IMR-90 (cell line): ENCODE data around the gene ATOSA. TPM values are rescaled to one million over a fixed set of nuclear protein-coding genes. Genes with fewer than 3 reads are reported as not detected.

Source experiments
- ATAC-seq: fragments of 200-7000 bp; cut with Tn5 transposase; 2 replicates; pipeline ENCODE4 v1.9.1; 2020; ENCODE audit warnings: low read depth, mild to moderate bottlenecking, moderate library complexity
- BruUV-seq: library from RNA; stranded (reverse); fragments of 400-500 nt; replicated peaks from 2 replicates; lab custom pipeline; 2021; lab: Mats Ljungman, UMichigan
- CTCF ChIA-PET: fragments of 300-600 bp; formaldehyde crosslinking; extraction: SDS; loops from one replicate; lab custom pipeline; 2021; ENCODE audit warnings: antibody characterized with exemption; lab: Yijun Ruan, JAX
- POLR2A ChIA-PET: fragments of 300-600 bp; sonication (Branson Sonifier 250); formaldehyde crosslinking; loops from one replicate; lab custom pipeline; 2022; ENCODE audit warnings: antibody characterized with exemption; ENCODE audit not compliant: unreplicated experiment; lab: Charles Lee
- DNase-seq: peaks from one replicate; pipeline ENCODE4 v3.0.0; 2013
- H2AFZ ChIP-seq: replicated peaks from 2 replicates; pipeline ENCODE3; 2013; ENCODE audit warnings: low read length, mild to moderate bottlenecking; ENCODE audit not compliant: poor library complexity
- H2AK5ac ChIP-seq: 2 replicates; pipeline ENCODE4 v1.6.1; 2013; ENCODE audit warnings: low read depth, low read length, inconsistent platforms
- H2AK9ac ChIP-seq: replicated peaks from 2 replicates; pipeline ENCODE3; 2013; ENCODE audit warnings: mild to moderate bottlenecking, low read depth, low read length, moderate library complexity; ENCODE audit not compliant: poor library complexity
- H2BK120ac ChIP-seq: 2 replicates; pipeline ENCODE4 v1.6.1; 2013; ENCODE audit warnings: low read depth, low read length, inconsistent platforms
- H2BK15ac ChIP-seq: 3 replicates; pipeline ENCODE4 v1.6.1; 2013; ENCODE audit warnings: low read depth, low read length, inconsistent platforms
- H2BK20ac ChIP-seq: 2 replicates; pipeline ENCODE4 v1.6.1; 2013; ENCODE audit warnings: low read depth, mild to moderate bottlenecking, inconsistent platforms, low read length, moderate library complexity
- H2BK5ac ChIP-seq: 2 replicates; pipeline ENCODE4 v1.6.1; 2013; ENCODE audit warnings: mild to moderate bottlenecking, low read depth, low read length, inconsistent platforms; ENCODE audit not compliant: poor library complexity, severe bottlenecking
- H3K14ac ChIP-seq: replicated peaks from 2 replicates; pipeline ENCODE4 v1.6.1; 2013; ENCODE audit warnings: low read depth, low read length, inconsistent platforms
- H3K18ac ChIP-seq: 2 replicates; pipeline ENCODE4 v1.6.1; 2013; ENCODE audit warnings: low read depth, low read length, control low read depth
- H3K23ac ChIP-seq: 2 replicates; pipeline ENCODE4 v1.6.1; 2013; ENCODE audit warnings: low read depth, low read length, inconsistent platforms
- H3K27ac ChIP-seq: 2 replicates; pipeline ENCODE4 v1.5.1; 2013; ENCODE audit warnings: mild to moderate bottlenecking, control low read depth, low read length; ENCODE audit not compliant: insufficient read depth
- H3K27me3 ChIP-seq: 2 replicates; pipeline ENCODE4 v1.6.1; 2013; ENCODE audit warnings: low read length; ENCODE audit not compliant: control insufficient read depth, insufficient read depth
- H3K36me3 ChIP-seq: 2 replicates; pipeline ENCODE4 v1.6.1; 2013; ENCODE audit warnings: low read length, mixed read lengths; ENCODE audit not compliant: control insufficient read depth, insufficient read depth
- H3K4ac ChIP-seq: 2 replicates; pipeline ENCODE4 v1.6.1; 2013; ENCODE audit warnings: low read depth, low read length, inconsistent platforms
- H3K4me1 ChIP-seq: 2 replicates; pipeline ENCODE4 v1.6.1; 2013; ENCODE audit warnings: low read length, mixed read lengths; ENCODE audit not compliant: control insufficient read depth, insufficient read depth
- H3K4me2 ChIP-seq: 2 replicates; pipeline ENCODE4 v1.6.1; 2013; ENCODE audit warnings: low read depth, mild to moderate bottlenecking, control low read depth, low read length, moderate library complexity
- H3K4me3 ChIP-seq: 2 replicates; pipeline ENCODE4 v1.5.1; 2013; ENCODE audit warnings: low read depth, mild to moderate bottlenecking, control low read depth, low read length, moderate library complexity; ENCODE audit not compliant: insufficient read depth
- H3K56ac ChIP-seq: 2 replicates; pipeline ENCODE4 v1.6.1; 2013; ENCODE audit warnings: low read length, inconsistent platforms; ENCODE audit not compliant: insufficient read depth; ENCODE audit errors: extremely low read depth
- H3K79me1 ChIP-seq, 2 experiments: 2 replicates each; pipeline ENCODE4 v1.6.1; 2013; ENCODE audit warnings: low read length in 2 of 2, inconsistent platforms in 1 of 2, low read depth in 1 of 2
- H3K9ac ChIP-seq: 2 replicates; pipeline ENCODE4 v1.6.1; 2013; ENCODE audit warnings: low read depth, low read length, control low read depth
- H3K9me1 ChIP-seq: 2 replicates; pipeline ENCODE4 v1.6.1; 2013; ENCODE audit warnings: low read length, inconsistent platforms; ENCODE audit not compliant: insufficient read depth
- H3K9me3 ChIP-seq: 2 replicates; pipeline ENCODE4 v1.6.1; 2013; ENCODE audit warnings: low read length; ENCODE audit not compliant: control insufficient read depth, insufficient read depth
- H4K20me1 ChIP-seq: 2 replicates; pipeline ENCODE4 v1.6.1; 2013; ENCODE audit warnings: low read length, inconsistent platforms; ENCODE audit not compliant: insufficient read depth
- H4K5ac ChIP-seq: 2 replicates; pipeline ENCODE4 v1.6.1; 2013; ENCODE audit warnings: mild to moderate bottlenecking, low read depth, low read length, control low read depth
- H4K8ac ChIP-seq, 2 experiments: 2 replicates each; pipeline ENCODE4 v1.6.1; 2013; ENCODE audit warnings: low read depth in 2 of 2, low read length in 2 of 2, control low read depth in 1 of 2, inconsistent platforms in 1 of 2
- H4K91ac ChIP-seq: 2 replicates; pipeline ENCODE4 v1.6.1; 2013; ENCODE audit warnings: low read depth, low read length, inconsistent platforms; ENCODE audit not compliant: insufficient read depth
- BHLHE40 ChIP-seq: fragments of 150-350 bp; IDR thresholded peaks from 2 replicates; pipeline ENCODE4 v1.6.1; 2016; ENCODE audit warnings: mild to moderate bottlenecking, low read depth, low read length
- CEBPB ChIP-seq: IDR thresholded peaks from 2 replicates; pipeline ENCODE4 v1.6.1; 2012; ENCODE audit warnings: low read depth, low read length, improper control_type of control experiment
- CHD1 ChIP-seq: IDR thresholded peaks from 2 replicates; pipeline ENCODE4 v1.6.1; 2012; ENCODE audit warnings: low read depth, low read length, improper control_type of control experiment
- FOS ChIP-seq: fragments of 150-350 bp; IDR thresholded peaks from 2 replicates; pipeline ENCODE4 v1.6.1; 2016; ENCODE audit warnings: low read depth, low read length
- MAFK ChIP-seq: IDR thresholded peaks from 2 replicates; pipeline ENCODE4 v1.6.1; 2012; ENCODE audit warnings: low read depth, low read length, improper control_type of control experiment
- MAZ ChIP-seq: IDR thresholded peaks from 2 replicates; pipeline ENCODE4 v1.6.1; 2012; ENCODE audit warnings: low read depth, mild to moderate bottlenecking, low read length, improper control_type of control experiment, moderate library complexity, borderline replicate concordance
- MXI1 ChIP-seq: IDR thresholded peaks from 2 replicates; pipeline ENCODE4 v1.6.1; 2012; ENCODE audit warnings: low read depth, mild to moderate bottlenecking, low read length, moderate library complexity, borderline replicate concordance
- NFE2L2 ChIP-seq: fragments of 150-350 bp; IDR thresholded peaks from 2 replicates; pipeline ENCODE4 v1.6.1; 2016; ENCODE audit warnings: low read depth, mild to moderate bottlenecking, low read length
- POLR2A ChIP-seq: IDR thresholded peaks from 2 replicates; pipeline ENCODE4 v1.6.1; 2012; ENCODE audit warnings: mild to moderate bottlenecking, low read depth, low read length
- RAD21 ChIP-seq: IDR thresholded peaks from 2 replicates; pipeline ENCODE4 v1.6.1; 2012; ENCODE audit warnings: low read length, improper control_type of control experiment
- RCOR1 ChIP-seq: IDR thresholded peaks from 2 replicates; pipeline ENCODE4 v1.6.1; 2012; ENCODE audit warnings: mild to moderate bottlenecking, low read length, improper control_type of control experiment; ENCODE audit not compliant: insufficient replicate concordance
- RFX5 ChIP-seq: IDR thresholded peaks from 2 replicates; pipeline ENCODE4 v1.8.0; 2012; ENCODE audit warnings: low read depth, mild to moderate bottlenecking, low read length, moderate library complexity
- SMC3 ChIP-seq: fragments of 150-350 bp; IDR thresholded peaks from 2 replicates; pipeline ENCODE4 v1.6.1; 2016; ENCODE audit warnings: low read depth, mild to moderate bottlenecking, antibody characterized with exemption, low read length, moderate library complexity
- dilution Hi-C: fragments of 300-500 bp; cut with HindIII; formaldehyde crosslinking; loops from one replicate; pipeline ENCODE4 v1.14.3; 2018; ENCODE audit warnings: low sequenced_read_pairs; ENCODE audit not compliant: unreplicated experiment
- in situ Hi-C: fragments of 300-500 bp; cut with MboI; formaldehyde crosslinking; loops from 3 replicates; pipeline ENCODE4 v1.14.3; 2019; ENCODE audit warnings: low sequenced_read_pairs, inconsistent platforms, mixed read lengths
- intact Hi-C: fragments of 100-400 bp; cut with micrococcal nuclease; formaldehyde crosslinking; loops from 2 replicates; pipeline ENCODE4 v1.10.0; 2022
- polyA plus RNA-seq, 3 experiments: library from polyadenylated mRNA; depleted of rRNA; stranded (reverse); fragments of >200 nt; gene quantifications; 2 replicates each; pipeline ENCODE4 v1.2.3, GENCODE V29; 2012; ENCODE audit warnings: low replicate concordance in 1 of 3
- total RNA-seq: library from RNA; depleted of rRNA; stranded (reverse); fragments of >200 nt; gene quantifications from 2 replicates; pipeline ENCODE4 v1.2.3, GENCODE V29; 2012
- TF ChIP-seq, protein P1 (sequence below): conservative IDR thresholded peaks from 2 replicates; pipeline ENCODE4 v1.5.1; 2012; ENCODE audit warnings: mild to moderate bottlenecking, low read depth, low read length, improper control_type of control experiment
- TF ChIP-seq, protein P2 (sequence below): fragments of 150-350 bp; IDR thresholded peaks from 2 replicates; pipeline ENCODE4 v1.6.1; 2016; ENCODE audit warnings: low read depth, mild to moderate bottlenecking, low read length, moderate library complexity, borderline replicate concordance
- TF ChIP-seq, protein P3 (sequence below): fragments of 150-350 bp; IDR thresholded peaks from 2 replicates; pipeline ENCODE4 v1.6.1; 2017; ENCODE audit warnings: mild to moderate bottlenecking, antibody characterized with exemption, low read length, low read depth

Gene ATOSA
- total and polyA plus RNA-seq, 2 of the 4 experiments (the other 2 are of a cell fraction): 13.2 to 17.2 TPM

DNA sequence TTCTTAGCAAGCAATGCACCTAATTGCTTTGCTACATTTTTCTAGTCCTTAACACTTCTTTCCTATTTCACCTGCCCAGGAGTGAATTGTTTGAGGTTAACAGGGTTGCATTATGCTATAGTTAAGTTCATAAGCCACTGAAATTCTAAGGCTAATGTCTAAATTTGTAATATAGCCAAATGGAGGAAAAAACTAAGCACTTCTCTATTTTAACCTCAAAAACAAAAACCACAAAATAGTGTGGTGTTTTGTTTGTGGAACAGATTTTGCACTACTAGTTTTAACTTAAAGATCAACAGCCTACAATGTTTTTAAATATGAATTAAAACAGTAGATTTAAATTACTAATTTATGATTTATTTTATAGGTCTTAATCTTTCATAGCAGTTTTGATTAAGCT is 5.5 kb downstream of the ATOSA start:
- BruUV-seq: no TSS peak
- Histone ChIP-seq H4K8ac (no peak overlapping the region), H3K4me1 (no peaks in the 10 kb centered on the region), H3K14ac (no peak overlapping the region), H3K56ac (no peak overlapping the region), H2AK9ac (no peak overlapping the region), H4K91ac (no peak overlapping the region), H2BK120ac (no peak overlapping the region), H3K9me3 (no peaks in the 10 kb centered on the region), H2AK5ac (no peak overlapping the region), H2BK5ac (no peak overlapping the region), H4K20me1 (no peaks in the 10 kb centered on the region), H3K4me3 (no peak overlapping the region), H3K18ac (no peak overlapping the region), H3K4ac (no peak overlapping the region), H3K4me2 (no peak overlapping the region), H3K27me3 (no peaks in the 10 kb centered on the region), H4K5ac (no peak overlapping the region), H3K36me3 (peaks cover 7% of the 10 kb centered on the region), H3K9me1 (no peaks in the 10 kb centered on the region), H2AFZ (no peak overlapping the region), H2BK15ac (no peak overlapping the region), H2BK20ac (no peak overlapping the region), H3K27ac (no peak overlapping the region), H3K23ac (no peak overlapping the region), H3K9ac (no peak overlapping the region), H3K79me1 (peaks cover 0 to 12% of the 10 kb centered on the region in 2 experiments; a peak in 2 of 4 replicates)
- intact Hi-C loops: loop anchor here (10.0 kb wide), 2 partner anchors 69 to 419 kb away; no protein-coding TSS in a partner anchor
- in situ Hi-C loops: loop anchor here (25.0 kb wide), 1 partner anchor 661 kb away; the partner anchor contains the start of gene MAPK6
- no peak for TF ChIP-seq FOS
- no peak for TF ChIP-seq RCOR1
- TF ChIP-seq, protein P1, sequence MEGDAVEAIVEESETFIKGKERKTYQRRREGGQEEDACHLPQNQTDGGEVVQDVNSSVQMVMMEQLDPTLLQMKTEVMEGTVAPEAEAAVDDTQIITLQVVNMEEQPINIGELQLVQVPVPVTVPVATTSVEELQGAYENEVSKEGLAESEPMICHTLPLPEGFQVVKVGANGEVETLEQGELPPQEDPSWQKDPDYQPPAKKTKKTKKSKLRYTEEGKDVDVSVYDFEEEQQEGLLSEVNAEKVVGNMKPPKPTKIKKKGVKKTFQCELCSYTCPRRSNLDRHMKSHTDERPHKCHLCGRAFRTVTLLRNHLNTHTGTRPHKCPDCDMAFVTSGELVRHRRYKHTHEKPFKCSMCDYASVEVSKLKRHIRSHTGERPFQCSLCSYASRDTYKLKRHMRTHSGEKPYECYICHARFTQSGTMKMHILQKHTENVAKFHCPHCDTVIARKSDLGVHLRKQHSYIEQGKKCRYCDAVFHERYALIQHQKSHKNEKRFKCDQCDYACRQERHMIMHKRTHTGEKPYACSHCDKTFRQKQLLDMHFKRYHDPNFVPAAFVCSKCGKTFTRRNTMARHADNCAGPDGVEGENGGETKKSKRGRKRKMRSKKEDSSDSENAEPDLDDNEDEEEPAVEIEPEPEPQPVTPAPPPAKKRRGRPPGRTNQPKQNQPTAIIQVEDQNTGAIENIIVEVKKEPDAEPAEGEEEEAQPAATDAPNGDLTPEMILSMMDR: no peak
- no peak for TF ChIP-seq RAD21
- TF ChIP-seq RFX5: no peak
- TF ChIP-seq BHLHE40: no peak
- TF ChIP-seq SMC3: no peak
- TF ChIP-seq NFE2L2: no peak
- TF ChIP-seq, protein P2, sequence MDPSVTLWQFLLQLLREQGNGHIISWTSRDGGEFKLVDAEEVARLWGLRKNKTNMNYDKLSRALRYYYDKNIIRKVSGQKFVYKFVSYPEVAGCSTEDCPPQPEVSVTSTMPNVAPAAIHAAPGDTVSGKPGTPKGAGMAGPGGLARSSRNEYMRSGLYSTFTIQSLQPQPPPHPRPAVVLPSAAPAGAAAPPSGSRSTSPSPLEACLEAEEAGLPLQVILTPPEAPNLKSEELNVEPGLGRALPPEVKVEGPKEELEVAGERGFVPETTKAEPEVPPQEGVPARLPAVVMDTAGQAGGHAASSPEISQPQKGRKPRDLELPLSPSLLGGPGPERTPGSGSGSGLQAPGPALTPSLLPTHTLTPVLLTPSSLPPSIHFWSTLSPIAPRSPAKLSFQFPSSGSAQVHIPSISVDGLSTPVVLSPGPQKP: no peak
- no peak for TF ChIP-seq POLR2A
- no peak for TF ChIP-seq CHD1
- no peak for TF ChIP-seq MXI1
- TF ChIP-seq, protein P3, sequence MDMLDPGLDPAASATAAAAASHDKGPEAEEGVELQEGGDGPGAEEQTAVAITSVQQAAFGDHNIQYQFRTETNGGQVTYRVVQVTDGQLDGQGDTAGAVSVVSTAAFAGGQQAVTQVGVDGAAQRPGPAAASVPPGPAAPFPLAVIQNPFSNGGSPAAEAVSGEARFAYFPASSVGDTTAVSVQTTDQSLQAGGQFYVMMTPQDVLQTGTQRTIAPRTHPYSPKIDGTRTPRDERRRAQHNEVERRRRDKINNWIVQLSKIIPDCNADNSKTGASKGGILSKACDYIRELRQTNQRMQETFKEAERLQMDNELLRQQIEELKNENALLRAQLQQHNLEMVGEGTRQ: no peak
- no peak for TF ChIP-seq MAZ
- no peak for TF ChIP-seq CEBPB
- TF ChIP-seq MAFK: no peak
- no peak for ATAC-seq
- dilution Hi-C loops: no loop called here
- DNase-seq: no peak
- CTCF ChIA-PET: interaction anchor here (0.7 kb wide), 1 partner anchor 30 kb away, joined by 3 read pairs; no protein-coding TSS in a partner anchor
- POLR2A ChIA-PET: no interaction called here
